Activated CD8-positive, alpha-beta memory T cell treated with anti-CD3 and anti-CD28 coated beads for 36 hours (primary cell): ENCODE results near the gene SNX20. TPM values are rescaled to one million over a fixed set of nuclear protein-coding genes. Genes with fewer than 3 reads are reported as not detected.

Experiments used
- CTCF ChIA-PET: fragments of 350-600 bp; sonication (Branson Sonifier 250); formaldehyde crosslinking; loops from one replicate; lab custom pipeline; 2021; ENCODE audit warnings: antibody characterized with exemption; lab: Charles Lee
- POLR2A ChIA-PET: fragments of 350-600 bp; sonication (Branson Sonifier 250); formaldehyde crosslinking; loops from one replicate; lab custom pipeline; 2021; ENCODE audit warnings: antibody characterized with exemption; lab: Charles Lee
- total RNA-seq, 2 experiments: library from RNA; stranded (reverse); gene quantifications; one replicate each; pipeline ENCODE4 v1.2.3, GENCODE V29; 2021

The SNX20 gene
- total RNA-seq, 2 experiments from 2014 or later = 24.9 to 26.6 TPM

GRCh38 chr16:50708373-50709060, 27.4 kb upstream of the SNX20 start:
- CTCF ChIA-PET = no interaction called here
- POLR2A ChIA-PET = interaction anchor here (1.1 kb wide), 1 partner anchor 10 kb away, joined by 3 read pairs; no protein-coding TSS in a partner anchor

GRCh38 chr16:50706250-50706649, 25.1 kb upstream of the SNX20 start:
- ChIA-PET CTCF (interaction anchor here (0.6 kb wide), 1 partner anchor 25 kb away, joined by 3 read pairs; no protein-coding TSS in a partner anchor), POLR2A (no interaction called here)

- ChIA-PET CTCF (interaction anchor here (0.6 kb wide), 1 partner anchor 26 kb away, joined by 3 read pairs; no protein-coding TSS in a partner anchor), POLR2A (no interaction called here)
Measured at GRCh38 chr16:50705436-50706110, 24.5 kb upstream of the SNX20 start.

GRCh38 chr16:50704245-50704644, 23.1 kb upstream of the SNX20 start:
- CTCF ChIA-PET = interaction anchor here (1.8 kb wide), 1 partner anchor 13 kb away, joined by 5 read pairs; no protein-coding TSS in a partner anchor
- POLR2A ChIA-PET = no interaction called here

- ChIA-PET POLR2A (interaction anchor here (1.0 kb wide), 1 partner anchor 39 kb away, joined by 3 read pairs; no protein-coding TSS in a partner anchor), CTCF (interaction anchor here (1.8 kb wide), 1 partner anchor 14 kb away, joined by 5 read pairs; no protein-coding TSS in a partner anchor)
Measured at GRCh38 chr16:50702725-50703124, 21.6 kb upstream of the SNX20 start.

GRCh38 chr16:50699326-50700159, 18.4 kb upstream of the SNX20 start:
- POLR2A ChIA-PET = interaction anchor here (0.8 to 1.4 kb wide), 2 partner anchors 10 to 16 kb away, joined by 3 read pairs; no protein-coding TSS in a partner anchor
- CTCF ChIA-PET = interaction anchor here (1.1 to 5.0 kb wide), 4 partner anchors 14 to 107 kb away, joined by 3 to 35 read pairs (median 6); no protein-coding TSS in a partner anchor

- CTCF ChIA-PET = interaction anchor here (0.7 to 5.0 kb wide), 5 partner anchors 12 to 49 kb away, joined by 3 to 35 read pairs (median 6); no protein-coding TSS in a partner anchor
- POLR2A ChIA-PET = interaction anchor here (0.5 to 1.7 kb wide), 5 partner anchors 11 to 543 kb away, joined by 3 to 6 read pairs (median 4); partner anchors contain the start of gene SNX20
Measured at GRCh38 chr16:50697881-50698767, 17.0 kb upstream of the SNX20 start.

- ChIA-PET CTCF (interaction anchor here (1.8 to 5.0 kb wide), 2 partner anchors 12 to 47 kb away, joined by 6 to 35 read pairs; no protein-coding TSS in a partner anchor), POLR2A (interaction anchor here (0.9 to 1.7 kb wide), 4 partner anchors 13 to 44 kb away, joined by 3 to 6 read pairs (median 4); partner anchors contain the start of genes CYLD and SNX20)
Measured at GRCh38 chr16:50697421-50697715, 16.3 kb upstream of the SNX20 start.

GRCh38 chr16:50696575-50697420, 15.7 kb upstream of the SNX20 start:
- ChIA-PET POLR2A (interaction anchor here (0.9 to 1.5 kb wide), 3 partner anchors 13 to 45 kb away, joined by 3 to 5 read pairs (median 3); partner anchors contain the start of gene CYLD), CTCF (interaction anchor here (1.8 to 5.0 kb wide), 2 partner anchors 11 to 47 kb away, joined by 6 to 35 read pairs; no protein-coding TSS in a partner anchor)

- ChIA-PET CTCF (interaction anchor here (5.0 kb wide), 1 partner anchor 10 kb away, joined by 35 read pairs; no protein-coding TSS in a partner anchor), POLR2A (no interaction called here)
Measured at GRCh38 chr16:50696126-50696525, 15.0 kb upstream of the SNX20 start.

- ChIA-PET CTCF (interaction anchor here (1.2 to 1.8 kb wide), 2 partner anchors 29 to 111 kb away, joined by 3 to 4 read pairs; no protein-coding TSS in a partner anchor), POLR2A (no interaction called here)
Measured at GRCh38 chr16:50695017-50696000, 14.2 kb upstream of the SNX20 start.

GRCh38 chr16:50694206-50694605, 13.1 kb upstream of the SNX20 start:
- POLR2A ChIA-PET = no interaction called here
- CTCF ChIA-PET = interaction anchor here (1.2 to 1.8 kb wide), 2 partner anchors 28 to 112 kb away, joined by 3 to 4 read pairs; no protein-coding TSS in a partner anchor

GRCh38 chr16:50692999-50693781, 12.1 kb upstream of the SNX20 start, which contains the start of gene NOD2:
Gene NOD2 (plus strand): TSS chr16:50693606. CDS start chr16:50699496, 5,890 bp downstream.
- POLR2A ChIA-PET = no interaction called here
- CTCF ChIA-PET = no interaction called here

- CTCF ChIA-PET = no interaction called here
- POLR2A ChIA-PET = no interaction called here
Measured at GRCh38 chr16:50692644-50692998, 11.5 kb upstream of the SNX20 start.

GRCh38 chr16:50690177-50690576, 9.1 kb upstream of the SNX20 start:
- ChIA-PET POLR2A (no interaction called here), CTCF (no interaction called here)
